ENCODE results near the gene COMP. TPM values are rescaled to one million over a fixed set of nuclear protein-coding genes. Genes with fewer than 3 reads are reported as not detected.

Gene COMP
- total RNA-seq, 1 donor, result under 0.01 TPM

DNA sequence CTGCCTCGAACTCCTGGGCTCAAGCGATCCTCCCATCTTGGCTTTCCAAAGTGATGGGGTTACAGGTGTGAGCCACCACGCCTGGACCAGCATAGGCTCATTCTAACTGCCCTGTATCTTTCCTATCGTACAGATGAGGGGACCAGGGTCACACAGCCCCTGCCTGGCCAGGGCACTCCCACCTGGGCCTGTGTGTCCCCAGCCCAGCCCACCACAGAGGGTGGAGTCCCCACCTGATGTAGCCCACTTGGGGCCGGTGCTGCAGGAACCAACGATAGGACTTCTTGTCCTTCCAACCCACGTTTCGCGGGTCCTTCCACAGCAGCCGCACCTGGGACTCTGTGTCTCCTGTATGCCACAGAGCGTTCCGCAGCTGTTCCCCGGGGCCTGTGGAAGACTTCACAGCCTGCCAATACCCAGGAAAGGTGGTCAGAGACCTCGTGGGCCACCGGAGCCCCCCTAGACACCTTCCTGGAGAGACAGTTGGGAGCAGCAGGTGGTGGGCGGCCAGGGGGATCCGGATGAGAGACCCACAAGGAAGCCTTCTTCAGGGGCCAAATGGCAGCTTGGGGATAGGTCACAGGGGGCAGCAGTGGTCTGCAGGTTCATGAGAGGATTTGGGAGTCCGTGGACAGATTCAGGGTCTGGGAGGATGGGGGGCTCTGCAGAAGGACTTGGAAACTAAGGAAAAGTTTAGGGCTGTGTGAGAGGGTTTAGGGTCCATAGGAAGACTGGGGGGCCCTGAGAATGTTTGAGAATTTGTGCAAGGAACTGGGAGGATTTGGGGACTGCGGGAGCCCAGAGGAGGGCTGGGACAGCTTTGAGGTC, 6.9 kb downstream of the COMP start:
- no peak for DNase-seq (ENCODE audit: low read depth in 2 of 3, low spot score in 2 of 3)

DNA sequence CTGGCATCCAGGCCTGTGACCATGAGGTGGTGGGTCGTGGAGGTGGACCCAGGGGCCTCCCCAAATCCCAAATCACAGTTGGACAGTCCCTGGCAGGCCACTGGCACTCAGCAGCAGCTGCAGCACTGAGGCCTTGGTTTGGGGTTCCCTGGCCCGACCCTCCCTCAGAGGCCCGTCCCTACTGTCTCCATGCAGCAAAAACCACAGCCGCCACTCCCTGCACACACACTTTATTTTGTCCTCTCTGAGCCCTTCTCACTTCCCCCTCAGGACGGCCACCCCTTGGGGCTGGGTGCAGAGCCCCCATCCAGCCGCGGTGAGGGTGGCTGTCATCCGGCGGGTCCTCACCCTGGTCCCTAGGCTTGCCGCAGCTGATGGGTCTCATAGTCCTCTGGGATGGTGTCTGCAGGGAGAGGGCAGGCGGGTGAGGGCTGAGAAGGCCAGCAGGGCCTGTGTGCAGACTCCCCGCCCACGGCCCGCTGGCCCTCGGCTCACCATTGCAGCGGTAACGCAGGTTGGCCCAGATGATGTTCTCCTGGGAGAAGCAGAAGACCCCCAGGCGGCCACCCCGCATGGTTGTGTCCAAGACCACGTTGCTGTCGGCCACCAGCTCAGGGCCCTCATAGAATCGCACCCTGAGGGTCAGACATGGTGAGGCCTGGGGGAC, 8.4 kb downstream of the COMP start:
- DNase-seq (ENCODE audit: low read depth in 2 of 3, low spot score in 2 of 3), result no peak

DNA sequence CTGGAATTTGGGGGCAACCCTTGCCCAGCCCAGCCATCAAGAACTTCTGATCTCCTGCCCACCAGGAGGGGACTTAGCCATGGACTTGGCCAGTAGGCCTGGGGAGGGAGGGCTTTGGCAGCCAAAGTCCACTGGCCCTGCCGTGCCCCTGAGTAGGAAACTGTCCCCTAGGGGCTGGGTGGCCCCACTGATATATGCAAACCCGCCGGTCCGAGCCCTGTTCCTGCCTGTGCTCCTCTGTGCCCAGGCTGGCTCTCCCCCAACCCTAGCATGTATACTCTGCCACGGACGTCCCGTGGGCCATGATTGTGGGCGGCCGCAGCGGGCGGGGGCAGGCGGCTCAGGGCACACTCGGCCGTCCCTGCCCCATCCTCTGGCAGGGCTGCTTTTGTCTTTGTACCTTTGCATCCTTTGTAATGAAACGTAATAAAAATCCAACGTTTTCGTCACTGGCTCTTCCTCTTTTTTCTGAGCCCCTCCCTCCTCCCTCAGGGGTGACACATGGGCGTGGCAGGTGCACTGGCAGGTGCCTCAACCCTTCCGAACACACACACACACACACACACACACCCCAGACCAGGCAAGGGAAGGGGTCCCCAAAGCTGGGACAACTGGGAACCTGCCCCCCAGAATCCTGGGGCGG, 9.1 kb downstream of the COMP start:
- DNase-seq (ENCODE audit: low read depth in 2 of 3, low spot score in 2 of 3), result peak in 1 of 3 donors; percentile 29

DNA sequence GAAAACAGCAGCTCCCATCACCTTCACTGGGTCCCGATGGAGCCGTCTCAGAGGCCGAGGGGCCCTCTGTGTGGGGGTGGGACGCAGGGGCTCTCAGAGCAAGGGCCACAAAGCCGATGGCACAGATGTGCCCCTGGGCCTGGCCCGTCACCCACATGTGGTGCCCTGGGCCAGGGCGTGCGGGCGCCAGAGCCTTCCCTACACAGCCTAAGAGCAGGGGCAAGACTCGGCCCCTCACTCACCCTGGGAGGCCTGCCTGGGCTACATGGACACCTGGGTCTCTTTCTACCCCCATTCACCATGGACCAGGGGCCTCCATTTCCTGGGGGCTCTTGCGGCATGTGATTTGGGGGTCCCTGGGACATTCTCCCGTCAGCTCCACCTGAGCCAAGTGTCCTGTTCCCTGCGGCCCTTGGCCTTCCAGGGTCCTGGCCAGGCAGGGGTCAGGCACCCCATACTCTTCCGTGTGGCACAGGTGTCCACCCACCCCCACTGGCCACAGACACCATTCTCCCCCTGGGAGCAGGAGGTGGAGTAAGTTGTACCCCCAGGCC, 10.0 kb downstream of the COMP start:
- DNase-seq (ENCODE audit: low read depth in 2 of 3, low spot score in 2 of 3), result no peak

DNA sequence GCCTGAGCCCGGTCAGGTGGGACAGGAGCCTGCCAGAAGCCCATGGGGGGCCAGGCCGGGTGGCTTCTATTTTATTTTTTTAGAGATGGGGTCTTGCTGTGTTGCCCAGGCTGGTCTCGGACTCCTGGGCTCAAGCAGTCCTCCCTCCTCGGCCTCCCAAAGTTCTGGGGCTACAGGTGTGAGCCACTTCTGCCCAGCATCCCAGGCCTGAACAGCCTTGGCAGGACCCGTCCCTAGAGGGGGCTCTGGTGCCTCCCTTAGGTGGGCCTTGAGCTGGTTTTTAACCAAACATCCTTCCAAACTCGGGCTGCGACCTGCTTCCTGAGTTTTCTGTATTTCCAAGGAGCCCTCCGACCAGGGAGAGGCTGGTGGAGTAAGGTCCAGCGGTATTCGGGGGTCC, 10.5 kb downstream of the COMP start:
- no peak for DNase-seq (ENCODE audit: low read depth in 2 of 3, low spot score in 2 of 3)

DNA sequence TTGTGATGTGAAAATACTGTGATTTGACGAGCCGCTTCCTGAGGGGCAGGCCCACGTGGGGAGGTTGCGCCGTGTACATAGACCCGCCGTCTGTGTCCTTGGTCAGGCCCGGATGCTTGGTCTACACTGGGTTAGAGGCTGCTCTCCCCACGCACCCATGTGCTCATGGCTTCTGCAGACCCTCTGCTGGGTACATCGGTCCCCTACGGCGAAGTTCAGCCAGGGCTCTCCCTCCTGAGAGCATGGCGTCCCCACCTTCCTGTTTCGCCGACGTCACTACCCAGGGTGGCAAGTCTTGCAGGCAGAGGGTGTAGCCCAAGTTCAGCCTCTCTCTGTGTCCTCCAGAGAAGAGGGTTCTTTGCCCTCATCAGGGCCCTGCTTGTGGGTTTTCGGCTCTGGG, 11.0 kb downstream of the COMP start:
- DNase-seq (ENCODE audit: low read depth in 2 of 3, low spot score in 2 of 3), result no peak

DNA sequence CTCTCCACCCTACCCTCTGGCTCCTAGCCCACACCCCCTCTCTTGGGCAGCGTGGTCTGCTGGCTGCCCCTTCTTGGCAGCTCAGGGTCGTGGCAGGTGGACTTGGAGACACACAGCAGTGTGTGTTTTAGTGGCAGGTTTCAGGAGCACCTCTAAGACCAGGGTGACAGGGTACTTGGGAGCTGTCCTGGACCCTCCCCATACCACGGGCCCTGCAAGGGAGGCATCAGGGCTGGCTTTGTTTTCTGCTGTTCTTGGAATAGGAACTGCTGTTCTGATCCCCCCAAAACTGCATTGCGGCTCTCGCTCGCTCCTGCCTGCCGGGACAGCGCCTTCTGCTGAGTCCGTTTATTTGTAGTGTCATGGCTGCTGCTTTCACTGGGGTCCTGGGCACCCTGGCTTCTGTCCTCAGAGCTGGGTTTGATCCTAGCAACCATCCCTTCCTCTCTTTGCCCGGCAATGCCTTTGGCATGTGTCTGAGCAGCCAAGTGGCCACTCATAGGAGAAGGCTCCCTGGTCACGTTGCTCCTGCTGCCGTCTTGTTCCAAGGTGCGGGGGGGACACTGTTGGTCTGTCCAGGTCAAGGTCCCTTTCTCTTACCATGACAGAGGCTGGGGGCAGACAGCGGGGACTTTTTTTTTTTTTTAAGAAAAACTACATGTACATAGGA, 12.1 kb downstream of the COMP start:
- DNase-seq (ENCODE audit: low read depth in 2 of 3, low spot score in 2 of 3), result no peak

DNA sequence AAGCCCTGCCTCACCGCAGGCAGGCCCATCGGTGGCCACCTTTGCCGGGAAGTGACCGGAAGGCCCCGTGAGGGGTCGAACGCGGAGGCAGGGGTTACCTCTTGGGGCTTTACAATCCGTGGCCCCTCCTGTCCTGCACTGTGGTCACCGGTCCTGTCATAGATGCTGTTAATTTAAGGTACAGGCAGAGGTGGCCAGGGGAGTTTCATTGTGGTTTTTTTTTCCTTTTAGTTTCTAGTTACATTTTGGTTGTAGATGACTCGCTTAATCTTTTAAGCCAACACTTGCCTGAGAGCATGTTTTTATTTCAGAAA, 13.1 kb downstream of the COMP start:
- no peak for DNase-seq (ENCODE audit: low read depth in 2 of 3, low spot score in 2 of 3)

DNA sequence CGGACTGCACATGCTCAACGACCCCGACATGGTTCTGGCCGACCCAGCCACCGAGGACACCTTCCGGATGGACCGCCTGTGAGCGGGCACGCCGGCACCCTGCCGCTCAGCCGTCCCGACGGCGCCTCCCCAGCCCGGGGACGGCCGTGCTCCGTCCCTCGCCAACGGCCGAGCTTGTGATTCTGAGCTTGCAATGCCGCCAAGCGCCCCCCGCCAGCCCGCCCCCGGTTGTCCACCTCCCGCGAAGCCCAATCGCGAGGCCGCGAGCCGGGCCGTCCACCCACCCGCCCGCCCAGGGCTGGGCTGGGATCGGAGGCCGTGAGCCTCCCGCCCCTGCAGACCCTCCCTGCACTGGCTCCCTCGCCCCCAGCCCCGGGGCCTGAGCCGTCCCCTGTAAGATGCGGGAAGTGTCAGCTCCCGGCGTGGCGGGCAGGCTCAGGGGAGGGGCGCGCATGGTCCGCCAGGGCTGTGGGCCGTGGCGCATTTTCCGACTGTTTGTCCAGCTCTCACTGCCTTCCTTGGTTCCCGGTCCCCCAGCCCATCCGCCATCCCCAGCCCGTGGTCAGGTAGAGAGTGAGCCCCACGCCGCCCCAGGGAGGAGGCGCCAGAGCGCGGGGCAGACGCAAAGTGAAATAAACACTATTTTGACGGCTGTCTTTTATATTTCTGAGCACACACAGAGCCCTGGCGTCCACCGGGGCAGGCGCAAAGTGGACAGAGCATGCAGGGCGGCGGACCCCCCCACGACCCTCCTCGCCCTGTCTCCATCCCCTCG, 13.6 kb downstream of the COMP start:
- DNase-seq (ENCODE audit: low read depth in 2 of 3, low spot score in 2 of 3), result no peak

DNA sequence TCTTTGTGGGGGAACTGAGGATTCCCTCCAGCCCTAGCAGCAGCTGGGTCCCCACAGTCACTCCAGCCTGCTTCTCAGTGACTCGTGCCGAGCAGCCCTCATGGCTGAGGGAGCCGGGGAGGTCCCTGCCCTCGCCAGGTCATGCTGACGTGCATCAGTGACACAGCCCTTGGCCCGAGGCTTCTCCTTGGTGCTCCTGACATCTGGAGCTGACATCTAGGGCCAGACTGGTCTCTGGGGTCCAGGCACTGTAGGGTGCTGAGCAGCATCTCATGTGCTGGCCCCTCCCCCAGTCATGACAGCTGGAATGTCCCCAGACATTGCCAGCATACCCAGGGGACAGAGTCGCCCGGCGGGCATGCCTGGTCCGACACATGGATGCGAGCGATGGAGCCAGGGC, 14.4 kb downstream of the COMP start:
- DNase-seq (ENCODE audit: low read depth in 2 of 3, low spot score in 2 of 3), result no peak

DNA sequence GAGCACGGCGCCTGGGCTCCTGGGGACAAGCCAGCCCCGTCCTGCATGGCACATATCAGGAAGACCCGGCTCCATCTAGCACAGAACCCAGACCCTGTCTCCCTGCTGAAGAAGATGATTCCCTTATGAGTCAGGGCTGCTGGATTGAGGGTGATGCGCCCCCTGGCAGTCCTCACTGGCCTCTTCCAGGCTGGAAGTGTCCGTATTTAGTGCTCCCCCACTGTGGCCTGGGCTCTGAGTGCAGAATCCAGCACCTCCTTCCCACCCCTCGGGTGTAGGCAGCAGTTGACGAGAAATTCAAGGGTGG, 14.9 kb downstream of the COMP start:
- DNase-seq (ENCODE audit: low read depth in 2 of 3, low spot score in 2 of 3), result no peak

DNA sequence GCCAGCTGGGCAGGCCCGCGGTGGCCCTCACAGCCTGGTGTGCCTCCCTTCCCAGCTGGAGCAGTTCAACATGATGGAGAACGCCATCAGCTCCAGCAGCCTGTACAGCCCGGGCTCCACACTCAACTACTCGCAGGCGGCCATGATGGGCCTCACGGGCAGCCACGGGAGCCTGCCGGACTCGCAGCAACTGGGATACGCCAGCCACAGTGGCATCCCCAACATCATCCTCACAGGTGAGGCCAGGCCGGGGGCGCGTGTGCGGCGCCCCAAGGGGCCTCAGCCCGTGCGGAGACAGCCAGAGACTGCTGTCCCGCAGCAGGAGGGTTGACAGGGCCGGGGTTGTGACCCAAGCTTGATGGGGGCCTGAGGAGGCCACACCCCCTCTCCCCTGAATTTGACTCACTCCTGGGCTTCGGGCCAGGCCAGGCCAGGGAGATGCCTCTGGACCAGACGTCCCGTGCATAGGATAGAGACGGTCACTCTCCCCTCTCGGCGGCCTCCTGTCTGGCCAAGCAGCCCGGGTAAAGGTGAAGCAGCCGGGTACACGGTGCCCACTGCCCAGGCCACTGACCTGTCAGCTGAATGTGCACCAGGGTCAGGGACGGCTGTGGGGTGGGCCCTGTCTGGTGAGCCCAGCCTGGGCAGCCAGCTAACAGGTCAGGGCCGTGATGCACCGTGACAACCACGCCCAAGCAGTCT, 15.4 kb downstream of the COMP start:
- DNase-seq (ENCODE audit: low read depth in 2 of 3, low spot score in 2 of 3), result no peak

DNA sequence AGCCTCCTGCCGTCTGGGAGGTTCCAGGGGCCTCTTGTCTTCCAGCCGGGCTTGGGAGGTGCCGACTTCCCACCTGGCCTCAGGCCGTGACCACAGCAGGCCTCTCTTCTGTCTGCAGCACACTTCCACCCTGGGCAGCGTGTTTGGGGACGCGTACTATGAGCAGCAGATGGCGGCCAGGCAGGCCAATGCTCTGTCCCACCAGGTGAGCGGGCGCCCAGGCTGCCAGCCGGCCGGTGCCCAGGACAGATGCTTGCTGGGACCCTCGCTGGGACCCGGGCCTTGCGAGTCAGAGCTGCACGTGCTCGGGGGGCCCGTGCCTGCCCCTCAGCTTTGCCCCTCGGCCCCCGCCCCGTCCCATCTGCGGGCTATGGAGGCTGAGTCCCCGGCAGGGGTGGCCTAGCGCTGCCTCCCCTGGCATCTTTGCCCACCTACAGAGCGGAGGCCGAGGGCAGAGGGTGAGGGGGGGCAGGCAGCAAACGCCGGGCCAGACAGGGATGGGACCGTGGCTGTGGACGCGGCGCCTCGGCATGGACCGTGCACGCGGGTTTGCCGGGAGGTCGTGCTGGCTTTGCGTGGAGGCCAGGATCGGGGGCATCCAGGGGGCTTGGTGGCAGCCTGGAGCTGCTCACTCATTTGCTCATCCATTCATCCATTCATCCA, 16.2 kb downstream of the COMP start:
- DNase-seq (ENCODE audit: low read depth in 2 of 3, low spot score in 2 of 3), result no peak

DNA sequence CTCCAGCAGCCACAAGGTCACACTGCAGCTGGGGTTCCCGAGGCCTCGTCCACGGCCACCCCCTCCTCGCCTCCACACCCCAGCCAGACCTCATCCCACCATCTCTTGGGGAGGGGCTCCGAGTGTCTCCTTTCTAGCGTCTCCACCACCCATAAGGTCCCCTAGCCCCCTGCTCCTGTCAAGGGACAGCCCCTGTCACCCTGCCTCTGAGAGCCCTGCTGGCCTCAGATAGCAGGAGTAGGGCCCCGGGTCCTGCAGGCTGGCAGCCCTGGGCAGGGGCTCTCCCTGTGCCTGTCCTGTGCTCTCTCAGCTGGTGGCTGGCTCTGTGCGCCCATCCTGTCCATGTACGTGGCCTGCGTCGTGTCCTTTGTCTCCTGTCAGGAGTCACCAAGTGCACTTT, 17.0 kb downstream of the COMP start:
- DNase-seq (ENCODE audit: low read depth in 2 of 3, low spot score in 2 of 3), result no peak

DNA sequence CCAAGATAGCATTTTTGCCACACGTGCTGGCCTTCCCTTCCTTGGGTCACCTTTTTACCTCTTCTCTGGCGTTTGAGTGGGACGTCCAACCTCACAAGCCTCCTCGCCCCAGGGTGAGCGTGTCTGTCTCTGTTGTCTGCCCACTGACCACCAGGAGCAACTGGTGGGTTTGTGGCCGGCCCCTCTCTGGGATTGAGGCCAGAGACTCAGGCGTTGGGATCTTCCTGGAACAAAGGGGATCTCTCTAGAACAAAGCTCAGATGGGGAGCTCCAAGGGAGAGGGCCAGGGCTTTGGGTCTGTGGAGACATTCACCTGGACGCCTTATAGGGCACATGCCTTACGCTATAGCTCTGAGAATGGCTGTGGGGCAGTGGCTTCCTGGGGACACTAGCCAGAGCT, 17.4 kb downstream of the COMP start:
- DNase-seq (ENCODE audit: low read depth in 2 of 3, low spot score in 2 of 3), result no peak

DNA sequence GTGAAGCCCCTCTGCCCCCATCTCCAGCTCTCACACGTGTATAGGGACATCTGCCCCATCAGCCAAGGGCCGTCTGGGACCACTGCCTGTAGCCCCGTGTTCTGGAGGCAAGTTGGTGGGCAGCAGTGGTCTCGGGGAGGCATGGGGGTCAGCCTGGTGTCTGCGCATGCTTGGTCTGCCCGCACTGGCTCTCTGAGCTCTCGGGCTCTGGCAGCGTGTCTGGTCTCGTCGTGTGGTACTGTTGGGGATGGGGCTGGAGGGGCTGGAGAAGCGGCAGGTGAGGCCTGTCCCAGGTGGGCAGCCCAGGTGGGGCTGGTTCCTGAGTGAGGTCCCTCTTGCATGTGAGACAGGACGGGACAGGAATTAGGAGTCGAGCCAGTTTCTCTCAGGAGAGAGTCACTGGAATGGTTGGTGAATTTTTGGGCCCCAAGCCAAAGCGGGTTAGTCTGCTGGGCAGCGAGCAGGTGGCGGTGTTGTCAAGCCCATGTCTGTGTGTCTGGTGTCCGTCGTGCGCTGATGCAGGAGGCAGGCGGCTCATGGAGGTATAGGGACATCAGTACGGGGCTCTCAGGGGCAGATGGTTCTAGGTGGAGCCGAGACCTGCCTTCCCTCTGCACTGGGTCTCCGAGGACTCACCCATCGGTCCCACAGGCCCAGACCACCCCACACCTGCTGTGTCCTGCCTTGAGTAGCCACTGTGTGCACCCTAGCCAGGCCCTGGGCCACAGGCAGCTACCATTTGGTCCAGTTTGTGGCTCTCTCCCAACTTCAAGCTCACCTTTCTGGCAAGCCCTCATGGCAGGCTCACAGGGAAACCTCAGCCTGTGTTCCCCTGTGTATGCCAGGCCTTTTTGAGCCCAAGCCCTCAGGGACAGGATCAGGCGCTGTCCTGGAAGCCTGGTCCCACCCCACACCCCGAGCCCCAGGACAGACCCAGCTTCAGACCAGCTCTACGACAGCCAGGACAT, 18.2 kb downstream of the COMP start:
- no peak for DNase-seq (ENCODE audit: low read depth in 2 of 3, low spot score in 2 of 3)

DNA sequence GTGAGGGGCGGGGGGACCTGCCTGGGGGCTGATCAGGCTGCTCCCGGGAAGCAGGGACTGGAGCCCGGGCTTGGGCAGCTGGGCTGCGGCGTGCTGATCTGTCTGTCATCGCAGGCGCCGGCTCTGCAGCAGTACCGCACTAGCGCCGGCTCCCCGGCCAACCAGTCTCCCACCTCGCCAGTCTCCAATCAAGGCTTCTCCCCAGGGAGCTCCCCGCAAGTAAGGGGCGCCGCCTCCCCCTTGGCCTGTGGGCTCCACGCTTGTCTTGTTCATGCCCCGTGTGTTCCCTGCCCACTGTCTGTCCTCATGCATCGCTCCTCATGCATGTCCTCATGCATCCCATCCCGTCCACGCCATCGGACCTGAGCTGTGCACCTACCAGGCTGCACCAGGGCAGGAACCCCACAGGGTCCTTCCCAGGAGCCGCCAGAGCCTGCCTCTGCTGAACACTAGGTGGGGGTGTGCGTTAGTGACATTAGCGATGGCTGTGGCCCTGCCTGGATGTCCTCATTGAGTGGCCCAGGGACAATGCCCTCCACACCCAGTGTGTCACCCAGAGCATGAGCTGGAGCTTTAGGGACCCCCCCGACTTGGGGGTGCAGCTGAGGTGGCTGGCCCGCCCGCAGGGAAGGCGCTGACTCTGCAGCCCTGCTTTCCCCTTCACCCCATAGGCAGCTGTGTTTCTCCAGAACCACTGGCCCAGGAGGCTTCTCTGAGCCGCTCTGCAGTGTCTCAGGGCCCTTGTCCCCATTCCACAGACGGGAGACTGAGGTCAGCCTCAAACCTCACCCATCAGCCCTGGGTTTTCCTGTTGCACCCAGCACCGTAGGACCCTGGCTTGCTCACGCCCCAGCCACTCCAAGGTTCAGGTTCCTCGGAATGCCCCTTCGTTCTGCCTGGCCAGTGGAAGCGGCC, 19.5 kb downstream of the COMP start:
- no peak for DNase-seq (ENCODE audit: low read depth in 2 of 3, low spot score in 2 of 3)
